Mucosa of descending colon (tissue), 3 donors: ENCODE results near the gene SCGB3A2. TPM values are rescaled to one million over a fixed set of nuclear protein-coding genes. Genes with fewer than 3 reads are reported as not detected.

ENCODE experiments used
- ATAC-seq: fragments of 200-7000 bp; cut with Tn5 transposase; one replicate; pipeline ENCODE4 v1.9.1; 2020; ENCODE audit warnings: mild to moderate bottlenecking, moderate library complexity
- DNase-seq, 3 donors: peaks; one replicate each; pipeline ENCODE4 v3.0.0-alpha.2; 2020
- H3K36me3 ChIP-seq: fragments of 200-600 bp; one replicate; pipeline ENCODE4 v1.8.0; 2021; ENCODE audit warnings: low read depth, mild to moderate bottlenecking
- H3K4me1 ChIP-seq: fragments of 200-600 bp; one replicate; pipeline ENCODE4 v1.8.0; 2021; ENCODE audit warnings: low read depth, mild to moderate bottlenecking
- H3K4me3 ChIP-seq: fragments of 200-600 bp; one replicate; pipeline ENCODE4 v1.8.0; 2021; ENCODE audit warnings: mild to moderate bottlenecking
- H3K9me3 ChIP-seq: fragments of 200-600 bp; one replicate; pipeline ENCODE4 v1.8.0; 2021; ENCODE audit warnings: mild to moderate bottlenecking
- CTCF ChIP-seq: fragments of 200-600 bp; IDR thresholded peaks from one replicate; pipeline ENCODE4 v1.8.0; 2022; ENCODE audit warnings: antibody characterized with exemption, mild to moderate bottlenecking
- intact Hi-C, 2 donors: fragments of 100-400 bp; cut with DNase I in 1 of 2; cut with micrococcal nuclease in 1 of 2; formaldehyde crosslinking; loops; one replicate each; pipeline versions ENCODE4 v1.11.0 to v1.11.1; 2022; cut with DNase I, micrococcal nuclease
- total RNA-seq, 3 donors: library from RNA; stranded (reverse); fragmentation: NEBNext Ultra II Directional in 2 of 3; extraction: Animal tissue kit (Norgen Biotek cat#: 25700) in 2 of 3; gene quantifications; one replicate each; pipeline versions ENCODE4 v1.2.1 to v1.2.4, GENCODE V29; 2021 to 2023
- donor health status: DM: no; HTN: no; CAD: no; lungs with moderate emphysema.
- donor health status: DM: no; HTN: no; CAD: no.
- donor health status: DM: no; HTN: yes; CAD: no.

Gene SCGB3A2
- total RNA-seq, 3 donors from 2014 or later, result not detected

- no peak for TF ChIP-seq CTCF
- no peak overlapping the region for H3K4me3 ChIP-seq
- no peaks in the 10 kb centered on the region for H3K9me3 ChIP-seq
- no peak for DNase-seq
- no peaks in the 10 kb centered on the region for H3K36me3 ChIP-seq
- H3K4me1 ChIP-seq, result no peaks in the 10 kb centered on the region
- no peak for ATAC-seq
- intact Hi-C loops, result no loop called here
Measured at GRCh38 chr5:147911427-147911826, 32.9 kb downstream of the SCGB3A2 start.

- no peak overlapping the region for H3K4me3 ChIP-seq
- DNase-seq (no peak), ATAC-seq (peak; percentile 24)
- no peaks in the 10 kb centered on the region for H3K9me3 ChIP-seq
- H3K36me3 ChIP-seq, result no peaks in the 10 kb centered on the region
- TF ChIP-seq CTCF, result no peak
- no peaks in the 10 kb centered on the region for H3K4me1 ChIP-seq
- intact Hi-C loops, result no loop called here
Measured at GRCh38 chr5:147912011-147912410, 33.5 kb downstream of the SCGB3A2 start.

- no peak for ATAC-seq
- DNase-seq, result no peak
- H3K36me3 ChIP-seq, result no peaks in the 10 kb centered on the region
- TF ChIP-seq CTCF, result no peak
- no peak overlapping the region for H3K4me3 ChIP-seq
- no peaks in the 10 kb centered on the region for H3K9me3 ChIP-seq
- H3K4me1 ChIP-seq, result no peaks in the 10 kb centered on the region
- intact Hi-C loops, result no loop called here
Measured at GRCh38 chr5:147913786-147914185, 35.3 kb downstream of the SCGB3A2 start.

DNA sequence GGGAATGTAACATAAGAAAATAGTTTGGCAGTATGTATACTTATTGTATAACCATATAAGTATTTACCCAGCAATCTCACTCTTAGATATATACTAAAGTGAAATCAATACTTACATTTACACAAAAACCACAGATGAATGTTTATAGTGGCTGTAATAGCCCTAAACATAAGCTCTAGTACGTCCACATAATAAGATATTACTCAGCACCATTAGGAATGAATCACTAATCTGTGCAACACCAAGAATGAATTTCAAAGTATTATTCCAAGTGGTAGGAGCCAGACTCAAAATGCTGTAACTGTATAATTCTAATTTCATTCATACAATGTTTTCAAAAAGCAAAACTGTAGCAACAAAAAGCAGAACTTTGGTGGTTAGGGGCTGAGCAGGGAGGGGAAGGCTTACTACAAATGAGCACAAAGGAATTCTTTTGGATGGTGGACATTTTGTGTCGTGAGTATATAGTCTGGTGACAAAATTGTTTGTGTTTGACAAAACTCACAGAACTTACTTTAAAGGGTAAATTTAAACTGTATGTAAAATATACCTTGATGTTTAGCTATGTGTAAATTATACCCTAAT is 39.7 kb downstream of the SCGB3A2 start:
- ATAC-seq (no peak), DNase-seq (no peak)
- no peak for TF ChIP-seq CTCF

DNA sequence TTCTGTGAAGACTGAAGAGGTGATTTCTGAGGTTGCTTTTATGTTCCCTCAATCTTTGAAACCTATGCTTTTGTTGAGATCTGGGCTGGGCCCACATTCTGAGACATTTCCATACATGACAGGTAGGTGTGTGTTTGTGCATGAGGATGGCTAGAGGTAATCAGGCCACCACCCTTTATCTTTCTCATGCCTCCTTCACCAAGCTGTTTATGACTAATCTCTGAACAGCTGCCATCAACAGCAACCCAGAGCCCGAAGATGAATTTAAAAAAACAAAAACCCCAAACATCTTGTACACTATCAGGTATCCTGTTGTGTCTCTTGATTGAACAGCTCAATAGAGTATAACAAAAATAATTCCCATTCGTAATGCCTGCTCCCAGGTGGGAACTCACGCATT is 40.4 kb downstream of the SCGB3A2 start:
- no peak overlapping the region for H3K4me3 ChIP-seq
- no peaks in the 10 kb centered on the region for H3K4me1 ChIP-seq
- intact Hi-C loops, result no loop called here
- H3K9me3 ChIP-seq, result no peaks in the 10 kb centered on the region
- no peak for ATAC-seq
- no peak for TF ChIP-seq CTCF
- H3K36me3 ChIP-seq, result no peaks in the 10 kb centered on the region
- no peak for DNase-seq

More for the DNA sequence above, 39.7 kb downstream of the SCGB3A2 start:
- intact Hi-C loops, result no loop called here
- Histone ChIP-seq H3K36me3 (no peaks in the 10 kb centered on the region), H3K4me3 (no peak overlapping the region), H3K9me3 (no peaks in the 10 kb centered on the region), H3K4me1 (no peaks in the 10 kb centered on the region)
